H1 (cell line): ENCODE data around the gene PTPRD. TPM values are rescaled to one million over a fixed set of nuclear protein-coding genes. Genes with fewer than 3 reads are reported as not detected.

Experiments
- CTCF ChIA-PET: fragments of 300-600 bp; sonication (Branson Sonifier 250); formaldehyde crosslinking; loops from one replicate; lab custom pipeline; 2021; ENCODE audit not compliant: partially characterized antibody; lab: Charles Lee
- POLR2A ChIA-PET: fragments of 300-600 bp; sonication (Branson Sonifier 250); formaldehyde crosslinking; loops from one replicate; lab custom pipeline; 2021; ENCODE audit warnings: inconsistent platforms; ENCODE audit not compliant: partially characterized antibody; lab: Charles Lee
- DNase-seq, 2 experiments: peaks; one replicate each; pipeline versions ENCODE4 v3.0.0 to v3.0.0-alpha.2; 2010 to 2022; ENCODE audit warnings: low spot score in 2 of 2, low read depth in 1 of 2, mixed read lengths in 1 of 2
- FAIRE-seq: peaks from 2 replicates; lab custom pipeline; 2011; peaks lifted over from hg19 to GRCh38; lab: Jason Lieb, UNC
- H2AFZ ChIP-seq: 2 replicates; pipeline ENCODE4 v1.8.1; 2012; ENCODE audit warnings: low read length, inconsistent platforms
- H2AK5ac ChIP-seq: 2 replicates; pipeline ENCODE4 v1.6.1; 2013; ENCODE audit warnings: low read depth, low read length
- H2BK120ac ChIP-seq: replicated peaks from 2 replicates; pipeline ENCODE3; 2013; ENCODE audit warnings: low read depth, low read length, inconsistent platforms
- H2BK12ac ChIP-seq: 2 replicates; pipeline ENCODE4 v1.6.1; 2013; ENCODE audit warnings: low read depth, low read length
- H2BK15ac ChIP-seq: 2 replicates; pipeline ENCODE4 v1.6.1; 2013; ENCODE audit warnings: low read length
- H2BK20ac ChIP-seq: 2 replicates; pipeline ENCODE4 v1.6.1; 2013; ENCODE audit warnings: low read length
- H2BK5ac ChIP-seq: 2 replicates; pipeline ENCODE4 v1.6.1; 2013; ENCODE audit warnings: low read depth, low read length
- H3K14ac ChIP-seq: 2 replicates; pipeline ENCODE4 v1.6.1; 2013; ENCODE audit warnings: inconsistent platforms; ENCODE audit not compliant: insufficient read length
- H3K18ac ChIP-seq: 2 replicates; pipeline ENCODE4 v1.6.1; 2013; ENCODE audit warnings: low read length; ENCODE audit errors: extremely low read depth
- H3K23ac ChIP-seq: 2 replicates; pipeline ENCODE4 v1.6.1; 2013; ENCODE audit warnings: inconsistent platforms; ENCODE audit not compliant: insufficient read length
- H3K23me2 ChIP-seq: 2 replicates; pipeline ENCODE4 v1.6.1; 2013; ENCODE audit warnings: low read depth, low read length
- H3K27ac ChIP-seq: 2 replicates; pipeline ENCODE4 v1.6.1; 2011; ENCODE audit warnings: low read depth, low read length, inconsistent platforms
- H3K27me3 ChIP-seq, 4 experiments: replicated peaks in 1 of 4; 1 replicate in 1 of 4; 2 replicates in 3 of 4; pipeline versions ENCODE4 v1.6.1 to v1.8.1; 2011 to 2013; ENCODE audit warnings: low read length in 3 of 4, mild to moderate bottlenecking in 3 of 4, inconsistent platforms in 2 of 4, mixed read lengths in 2 of 4, moderate library complexity in 1 of 4; ENCODE audit not compliant: control insufficient read depth in 3 of 4, insufficient read depth in 3 of 4; ENCODE audit errors: extremely low read depth in 1 of 4
- H3K36me3 ChIP-seq, 4 experiments: 2 replicates each; pipeline versions ENCODE4 v1.6.1 to v1.8.1; 2011 to 2013; ENCODE audit warnings: mild to moderate bottlenecking in 4 of 4, low read length in 3 of 4, moderate library complexity in 2 of 4, control low read depth in 1 of 4, inconsistent platforms in 1 of 4; ENCODE audit not compliant: insufficient read depth in 4 of 4, control insufficient read depth in 2 of 4
- H3K4ac ChIP-seq: replicated peaks from 2 replicates; pipeline ENCODE3; 2013; ENCODE audit warnings: low read length, low read depth, mixed read lengths, inconsistent platforms; ENCODE audit not compliant: insufficient read length
- H3K4me1 ChIP-seq, 4 experiments: replicated peaks in 1 of 4; 1 replicate in 1 of 4; 2 replicates in 3 of 4; pipeline versions ENCODE4 v1.6.1 to v1.8.1; 2011 to 2013; ENCODE audit warnings: low read length in 3 of 4, inconsistent platforms in 2 of 4, mixed read lengths in 1 of 4; ENCODE audit not compliant: insufficient read depth in 4 of 4, control insufficient read depth in 3 of 4
- H3K4me2 ChIP-seq, 2 experiments: 2 replicates each; pipeline versions ENCODE4 v1.6.1 to v1.8.1; 2011 to 2013; ENCODE audit warnings: low read depth in 2 of 2, low read length in 2 of 2, control low read depth in 1 of 2, inconsistent platforms in 1 of 2, mild to moderate bottlenecking in 1 of 2; ENCODE audit not compliant: insufficient read depth in 1 of 2
- H3K4me3 ChIP-seq, 4 experiments: fragments of 200-600, 300-600 bp in 1 of 4; sonication (generic), shearing (Covaris generic), sonication (Bioruptor Twin) in 1 of 4; 2 replicates each; pipeline versions ENCODE4 v1.5.1 to v1.8.1; 2011 to 2016; ENCODE audit warnings: low read length in 4 of 4, low read depth in 3 of 4, control low read depth in 2 of 4, inconsistent platforms in 2 of 4, mild to moderate bottlenecking in 2 of 4, mixed read lengths in 1 of 4, moderate library complexity in 1 of 4; ENCODE audit not compliant: insufficient read depth in 2 of 4; ENCODE audit errors: extremely low read depth in 1 of 4
- H3K56ac ChIP-seq: replicated peaks from 2 replicates; pipeline ENCODE3; 2013; ENCODE audit warnings: low read depth, mild to moderate bottlenecking, mixed read lengths, low read length, inconsistent platforms; ENCODE audit not compliant: insufficient read length
- H3K79me1 ChIP-seq: 2 replicates; pipeline ENCODE4 v1.6.1; 2013; ENCODE audit warnings: low read depth, low read length, control low read depth
- H3K79me2 ChIP-seq, 2 experiments: 2 replicates each; pipeline versions ENCODE4 v1.6.1 to v1.8.1; 2012 to 2013; ENCODE audit warnings: low read length in 2 of 2, mild to moderate bottlenecking in 2 of 2, inconsistent platforms in 1 of 2; ENCODE audit not compliant: insufficient read depth in 2 of 2, control insufficient read depth in 1 of 2
- H3K9ac ChIP-seq, 4 experiments: replicated peaks in 1 of 4; 1 replicate in 1 of 4; 2 replicates in 3 of 4; pipeline versions ENCODE4 v1.6.1 to v1.8.1; 2011 to 2013; ENCODE audit warnings: low read depth in 3 of 4, low read length in 3 of 4, control low read depth in 2 of 4, mild to moderate bottlenecking in 2 of 4, moderate library complexity in 2 of 4, inconsistent platforms in 1 of 4; ENCODE audit errors: extremely low read depth in 1 of 4
- H3K9me3 ChIP-seq, 2 experiments: 2 replicates each; pipeline versions ENCODE4 v1.6.1 to v1.8.1; 2012 to 2013; ENCODE audit warnings: mild to moderate bottlenecking in 2 of 2, moderate library complexity in 2 of 2, control low read depth in 1 of 2, inconsistent platforms in 1 of 2, low read depth in 1 of 2, low read length in 1 of 2, mixed read lengths in 1 of 2; ENCODE audit not compliant: insufficient read depth in 2 of 2
- H4K20me1 ChIP-seq, 2 experiments: replicated peaks in 1 of 2; 2 replicates each; pipeline versions ENCODE3 to v1.8.1; 2011 to 2013; ENCODE audit warnings: inconsistent platforms in 2 of 2, low read length in 2 of 2, mild to moderate bottlenecking in 1 of 2; ENCODE audit not compliant: insufficient read depth in 2 of 2, control insufficient read depth in 1 of 2
- H4K5ac ChIP-seq: 2 replicates; pipeline ENCODE4 v1.6.1; 2013; ENCODE audit warnings: low read length, low read depth, mixed read lengths, inconsistent platforms; ENCODE audit not compliant: insufficient read length
- H4K8ac ChIP-seq: 2 replicates; pipeline ENCODE4 v1.8.0; 2013; ENCODE audit warnings: mild to moderate bottlenecking, moderate library complexity, low read length, inconsistent platforms; ENCODE audit not compliant: insufficient read depth; ENCODE audit errors: extremely low read depth
- H4K91ac ChIP-seq: replicated peaks from 2 replicates; pipeline ENCODE3; 2013; ENCODE audit warnings: low read length, mixed read lengths, inconsistent platforms; ENCODE audit not compliant: insufficient read length
- ASH2L ChIP-seq: fragments of 200-600, 300-600 bp; sonication (generic); IDR thresholded peaks from one replicate; pipeline ENCODE4 v1.7.1; 2017; ENCODE audit warnings: low read length
- BRCA1 ChIP-seq: IDR thresholded peaks from 2 replicates; pipeline ENCODE4 v1.6.1; 2012; ENCODE audit warnings: low read depth, low read length, improper control_type of control experiment
- CTCF ChIP-seq, 3 experiments: IDR thresholded peaks; 1 replicate in 2 of 3; 2 replicates in 1 of 3; pipeline versions ENCODE4 v1.5.1 to v1.6.1; 2011; ENCODE audit warnings: low read length in 3 of 3, mild to moderate bottlenecking in 3 of 3, inconsistent platforms in 2 of 3, low read depth in 1 of 3, moderate library complexity in 1 of 3; ENCODE audit not compliant: insufficient read depth in 1 of 3; ENCODE audit errors: control extremely low read depth in 1 of 3
- NANOG ChIP-seq: IDR thresholded peaks from 2 replicates; pipeline ENCODE4 v1.6.1; 2011; ENCODE audit warnings: low read length, low read depth, mild to moderate bottlenecking, inconsistent platforms; ENCODE audit not compliant: insufficient read depth, poor library complexity, severe bottlenecking
- NRF1 ChIP-seq: IDR thresholded peaks from 2 replicates; pipeline ENCODE4 v1.6.1; 2011; ENCODE audit warnings: mild to moderate bottlenecking, low read depth, low read length, improper control_type of control experiment
- SIN3A ChIP-seq, 2 experiments: IDR thresholded peaks in 1 of 2; conservative IDR thresholded peaks in 1 of 2; 2 replicates each; pipeline ENCODE4 v1.6.1; 2011 to 2012; ENCODE audit warnings: low read length in 2 of 2, improper control_type of control experiment in 1 of 2, low read depth in 1 of 2, mild to moderate bottlenecking in 1 of 2
- SRF ChIP-seq: IDR thresholded peaks from 2 replicates; pipeline ENCODE4 v1.6.1; 2011; ENCODE audit warnings: mild to moderate bottlenecking, low read depth, low read length, moderate library complexity
- ZNF274 ChIP-seq: IDR thresholded peaks from 2 replicates; pipeline ENCODE4 v1.7.0; 2012; ENCODE audit warnings: low read length, borderline replicate concordance; ENCODE audit errors: extremely low read depth
- WGBS, 2 experiments: shearing (Covaris generic) in 1 of 2; methylation state at CpG; one replicate each; pipeline versions ENCODE4 v1.1.6 to v1.1.7; 2013 to 2015; ENCODE audit warnings: low lambda C conversion rate in 2 of 2, mixed read lengths in 2 of 2, inconsistent platforms in 1 of 2, low coverage in 1 of 2, missing lambda C conversion rate in 1 of 2; ENCODE audit not compliant: insufficient replicate concordance in 2 of 2, insufficient coverage in 1 of 2, insufficient read length in 1 of 2; ENCODE audit errors: extremely low coverage in 1 of 2, missing lambda C conversion rate in 1 of 2; 5-methylcytosine and 5-hydroxymethylcytosine counted together
- polyA plus RNA-seq, 7 experiments: library from polyadenylated mRNA; depleted of rRNA in 3 of 7; stranded (reverse) in 5 of 7; unstranded in 2 of 7; fragments of >200 nt in 5 of 7; fragments of 200-250 nt in 2 of 7; gene quantifications; 1 replicate in 5 of 7; 2 replicates in 1 of 7; 4 replicates in 1 of 7; pipeline versions ENCODE4 v1.2.1 to v1.2.3, GENCODE V29; 2011 to 2013; ENCODE audit warnings: missing spikeins in 2 of 7, mixed read lengths in 2 of 7
- total RNA-seq: library from RNA; stranded (reverse); fragmentation: NEBNext Ultra II Directional; extraction: Animal tissue kit (Norgen Biotek cat#: 25700); gene quantifications from 2 replicates; pipeline ENCODE4 v1.2.1, GENCODE V29; 2021

PTPRD gene
- total and polyA plus RNA-seq, 2 of the 8 experiments (the other 6 are each of a cell fraction or from before 2014, with no cell fraction given), result 17.2 to 77.0 TPM

- Histone ChIP-seq H3K14ac (no peak overlapping the region), H2BK120ac (no peak overlapping the region), H3K79me2 (no peaks in the 10 kb centered on the region), H4K91ac (no peak overlapping the region), H2BK5ac (no peak overlapping the region), H3K4ac (no peak overlapping the region), H3K23me2 (no peaks in the 10 kb centered on the region)
- POLR2A ChIA-PET, result no interaction called here
- FAIRE-seq (no peak), DNase-seq (no peak)
- TF ChIP-seq NANOG (no peak), NRF1 (no peak), BRCA1 (no peak), ZNF274 (no peak), SRF (no peak), ASH2L (no peak), CTCF (IDR thresholded peaks at IDR 0.05; ENCODE audit: control extremely low read depth in 1 of 3, insufficient read depth in 1 of 3, low read depth in 1 of 3, low read length in 3 of 3) (no peak), SIN3A (conservative IDR thresholded peaks at IDR 0.05 in 1 of 2, IDR thresholded peaks at IDR 0.05 in 1 of 2; ENCODE audit: low read depth in 1 of 2, low read length in 2 of 2) (no peak)
- TF ChIP-seq, all 59 proteins: peak for 0
- Histone ChIP-seq H3K9me3 (no peaks in the 10 kb centered on the region), H3K4me2 (no peak overlapping the region), H3K23ac (no peak overlapping the region), H2BK12ac (no peak overlapping the region), H4K20me1 (no peaks in the 10 kb centered on the region), H2BK15ac (no peak overlapping the region), H3K18ac (no peak overlapping the region), H3K36me3 (no peaks in the 10 kb centered on the region), H3K4me3 (no peak overlapping the region), H2AFZ (no peak overlapping the region), H3K56ac (no peak overlapping the region), H4K8ac (no peak overlapping the region), H2BK20ac (no peak overlapping the region), H4K5ac (no peak overlapping the region), H3K4me1 (no peaks in the 10 kb centered on the region), H3K27ac (no peak overlapping the region), H3K27me3 (no peaks in the 10 kb centered on the region), H3K79me1 (no peaks in the 10 kb centered on the region), H3K9ac (no peak overlapping the region), H2AK5ac (no peak overlapping the region)
- WGBS, 2 experiments, result 84% methylated on average over 3 of the region's 3 CpGs; no CpG with 5 or more reads in 1 of the 2 experiments
- CTCF ChIA-PET, result no interaction called here
These were observed 938.3 kb downstream of the PTPRD start for GRCh38 chr9:9674461-9674860.
